ENCODE data around the gene SZT2. TPM values are rescaled to one million over a fixed set of nuclear protein-coding genes. Genes with fewer than 3 reads are reported as not detected.
"Not testable (repeated sequence)": the region's sequence is repeated elsewhere in the genome, so short reads cannot be mapped to it uniquely, and the experiment has no call there.

Gene SZT2
- total RNA-seq, 1 experiment from 2014 or later, result 9.7 TPM

GRCh38 chr1:43492826-43493225, 103.1 kb downstream of the SZT2 start:
- no peak for DNase-seq (ENCODE audit: low spot score)

- no peak for DNase-seq (ENCODE audit: low spot score)
Measured at GRCh38 chr1:43493661-43494450, 104.2 kb downstream of the SZT2 start.

- no peak for DNase-seq (ENCODE audit: low spot score)
Measured at GRCh38 chr1:43495204-43495603, 105.5 kb downstream of the SZT2 start.

- DNase-seq (ENCODE audit: low spot score), result no peak
Measured at GRCh38 chr1:43499898-43500297, 110.2 kb downstream of the SZT2 start.

GRCh38 chr1:43501806-43502205, 112.1 kb downstream of the SZT2 start:
- DNase-seq (ENCODE audit: low spot score), result not testable (repeated sequence)

- DNase-seq (ENCODE audit: low spot score), result no peak
Measured at GRCh38 chr1:43503534-43503933, 113.8 kb downstream of the SZT2 start.

Other genes with a start within 250 kb of the SZT2 start
- gene EBNA1BP2, start 217.6 kb upstream of the SZT2 start, total RNA-seq (2014; rRNA removed; shearing (Covaris generic)), result 167 and 244 TPM in 2 replicates
- 0.12 and 0.98 TPM in 2 replicates for gene CFAP57, start 217.6 kb upstream of the SZT2 start, total RNA-seq (2014; rRNA removed; shearing (Covaris generic))
- gene TMEM125, start 119.9 kb upstream of the SZT2 start, total RNA-seq (2014; rRNA removed; shearing (Covaris generic)), result not detected in 2 replicates
- not detected in 2 replicates for gene C1orf210, start 104.3 kb upstream of the SZT2 start, total RNA-seq (2014; rRNA removed; shearing (Covaris generic))
- gene TIE1, start 88.9 kb upstream of the SZT2 start, total RNA-seq (2014; rRNA removed; shearing (Covaris generic)), result 0.41 and 3.2 TPM in 2 replicates
- not detected in 2 replicates for gene MPL, start 52.1 kb upstream of the SZT2 start, total RNA-seq (2014; rRNA removed; shearing (Covaris generic))
- gene CDC20, start 30.9 kb upstream of the SZT2 start, total RNA-seq (2014; rRNA removed; shearing (Covaris generic)), result 190 and 245 TPM in 2 replicates
- gene ELOVL1, start 21.9 kb upstream of the SZT2 start, total RNA-seq (2014; rRNA removed; shearing (Covaris generic)), result 101 and 103 TPM in 2 replicates
- gene MED8, start 99 bp upstream of the SZT2 start, total RNA-seq (2014; rRNA removed; shearing (Covaris generic)), result 76.1 and 80.9 TPM in 2 replicates
- not detected in 2 replicates for gene HYI, start 64.0 kb downstream of the SZT2 start, total RNA-seq (2014; rRNA removed; shearing (Covaris generic))
- 25.2 and 27.4 TPM in 2 replicates for gene PTPRF, start 141.0 kb downstream of the SZT2 start, total RNA-seq (2014; rRNA removed; shearing (Covaris generic))